Measurements from ENCODE around the gene TBC1D16. TPM values are rescaled to one million over a fixed set of nuclear protein-coding genes. Genes with fewer than 3 reads are reported as not detected.
"Not testable (repeated sequence)": the region's sequence is repeated elsewhere in the genome, so short reads cannot be mapped to it uniquely, and the experiment has no call there.

TBC1D16 gene
- total RNA-seq, 1 experiment from 2014 or later: 85.8 TPM

DNA sequence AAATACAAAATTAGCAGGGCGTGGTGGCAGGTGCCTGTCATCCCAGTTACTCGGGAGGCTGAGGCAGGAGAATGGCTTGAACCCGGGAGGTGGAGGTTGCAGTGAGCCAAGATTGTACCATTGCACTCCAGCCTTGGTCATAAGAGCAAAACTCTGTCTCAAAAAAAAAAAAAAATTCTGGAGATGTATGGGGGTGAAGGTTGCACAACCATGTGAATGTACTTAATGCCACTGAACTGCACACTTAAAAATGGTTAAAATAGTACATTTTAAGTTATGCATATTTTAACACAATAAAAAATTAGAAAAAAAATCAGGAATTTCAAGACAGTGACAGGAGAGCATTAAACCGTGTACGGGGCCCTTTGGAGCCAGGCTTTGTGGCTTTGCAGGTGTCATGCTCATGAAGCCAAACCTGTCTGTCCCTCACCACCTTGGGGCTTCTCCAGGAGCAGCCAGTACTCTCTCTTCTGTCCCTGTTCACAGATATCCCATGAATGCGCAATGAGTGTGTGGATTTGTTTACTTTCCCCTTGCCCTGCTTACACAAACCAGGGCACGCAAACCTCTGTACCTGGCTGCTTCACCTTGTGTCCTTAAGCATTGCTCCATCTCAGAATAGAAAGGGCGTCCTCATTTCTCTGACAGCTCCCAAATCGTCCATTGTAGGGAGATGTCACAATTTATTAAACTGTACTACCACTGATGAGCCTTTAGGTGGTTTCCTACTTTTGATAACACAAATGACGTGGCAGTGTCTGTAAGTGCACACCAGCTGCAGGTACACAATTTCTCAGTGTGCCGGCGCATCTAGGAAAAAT lies 138.2 kb downstream of the TBC1D16 start:
- Histone ChIP-seq H4K20me1 (ENCODE audit: control insufficient read depth, insufficient read depth, insufficient read length) (no peaks in the 10 kb centered on the region), H2AFZ (ENCODE audit: low read length) (no peak overlapping the region), H3T11ph (ENCODE audit: low read length) (no peak overlapping the region), H3K23me2 (ENCODE audit: insufficient read length, low read depth, low read length, poor library complexity, severe bottlenecking) (no peaks in the 10 kb centered on the region), H2BK5ac (ENCODE audit: insufficient read length, low read length) (no peak overlapping the region), H3K27ac (ENCODE audit: insufficient read length, low read depth, low read length) (no peak overlapping the region), H3K9me3 (ENCODE audit: control insufficient read depth, low read depth, low read length) (no peaks in the 10 kb centered on the region), H3K18ac (ENCODE audit: insufficient read length, low read depth, low read length) (no peak overlapping the region), H3K23ac (ENCODE audit: insufficient read length, low read depth, low read length) (no peak overlapping the region), H3K27me3 (ENCODE audit: insufficient read depth, low read length) (no peaks in the 10 kb centered on the region; the same call in 1 of the 2 replicates), H4K5ac (ENCODE audit: insufficient read length, low read depth, low read length) (no peak overlapping the region), H2BK120ac (ENCODE audit: low read depth, low read length, poor library complexity, severe bottlenecking) (no peak overlapping the region), H2AK5ac (ENCODE audit: insufficient read length, low read length) (no peak overlapping the region), H2BK12ac (ENCODE audit: insufficient read length, low read depth, low read length) (no peak overlapping the region), H3K4ac (ENCODE audit: low read depth, low read length) (no peak overlapping the region), H2BK15ac (ENCODE audit: low read depth, low read length) (no peak overlapping the region), H3K79me1 (ENCODE audit: insufficient read depth, low read depth, low read length, poor library complexity, severe bottlenecking) (no peaks in the 10 kb centered on the region), H3K4me2 (ENCODE audit: insufficient read depth, insufficient read length, low read length) (no peak overlapping the region), H2BK20ac (ENCODE audit: low read depth, low read length, poor library complexity, severe bottlenecking) (no peak overlapping the region), H3K9ac (ENCODE audit: extremely low read depth, insufficient read length, low read length) (no peak overlapping the region), H4K8ac (replicated peaks; ENCODE audit: insufficient read length, low read depth, low read length) (no peak overlapping the region), H3K79me2 (ENCODE audit: insufficient read depth, low read length) (no peaks in the 10 kb centered on the region), H3K4me1 (ENCODE audit: insufficient read depth, low read length) (no peaks in the 10 kb centered on the region; the same call in 1 of the 2 replicates), H3K56ac (ENCODE audit: insufficient read length, low read depth, low read length) (no peak overlapping the region), H4K91ac (ENCODE audit: insufficient read length, low read depth, low read length) (no peak overlapping the region), H3K14ac (ENCODE audit: insufficient read depth, low read length) (no peak overlapping the region)
- TF ChIP-seq, protein P1, sequence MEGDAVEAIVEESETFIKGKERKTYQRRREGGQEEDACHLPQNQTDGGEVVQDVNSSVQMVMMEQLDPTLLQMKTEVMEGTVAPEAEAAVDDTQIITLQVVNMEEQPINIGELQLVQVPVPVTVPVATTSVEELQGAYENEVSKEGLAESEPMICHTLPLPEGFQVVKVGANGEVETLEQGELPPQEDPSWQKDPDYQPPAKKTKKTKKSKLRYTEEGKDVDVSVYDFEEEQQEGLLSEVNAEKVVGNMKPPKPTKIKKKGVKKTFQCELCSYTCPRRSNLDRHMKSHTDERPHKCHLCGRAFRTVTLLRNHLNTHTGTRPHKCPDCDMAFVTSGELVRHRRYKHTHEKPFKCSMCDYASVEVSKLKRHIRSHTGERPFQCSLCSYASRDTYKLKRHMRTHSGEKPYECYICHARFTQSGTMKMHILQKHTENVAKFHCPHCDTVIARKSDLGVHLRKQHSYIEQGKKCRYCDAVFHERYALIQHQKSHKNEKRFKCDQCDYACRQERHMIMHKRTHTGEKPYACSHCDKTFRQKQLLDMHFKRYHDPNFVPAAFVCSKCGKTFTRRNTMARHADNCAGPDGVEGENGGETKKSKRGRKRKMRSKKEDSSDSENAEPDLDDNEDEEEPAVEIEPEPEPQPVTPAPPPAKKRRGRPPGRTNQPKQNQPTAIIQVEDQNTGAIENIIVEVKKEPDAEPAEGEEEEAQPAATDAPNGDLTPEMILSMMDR (conservative IDR thresholded peaks at IDR 0.05): no peak
- no peak overlapping the region for H3K4me3 Mint-ChIP-seq
- WGBS (ENCODE audit: extremely low coverage, insufficient read length, low lambda C conversion rate): no CpG with 5 or more reads among the region's 12 CpGs
- peaks cover 0 to 5% (median 0%) of the 10 kb centered on the region in 3 experiments; a peak in 3 of 7 replicates for H3K36me3 Mint-ChIP-seq (ENCODE audit: insufficient read depth in 1 of 3, low read depth in 3 of 3)
- DNase-seq: no peak
- H3K9me3 Mint-ChIP-seq: peaks cover 4 to 8% of the 10 kb centered on the region in 2 experiments; a peak in 4 of 5 replicates
- H3K27ac Mint-ChIP-seq: no peak overlapping the region
- peaks cover 5% of the 10 kb centered on the region in 2 experiments; a peak in 2 of 4 replicates for H3K4me1 Mint-ChIP-seq
- H3K27me3 Mint-ChIP-seq (ENCODE audit: low read depth): peaks cover 38% of the 10 kb centered on the region

DNA sequence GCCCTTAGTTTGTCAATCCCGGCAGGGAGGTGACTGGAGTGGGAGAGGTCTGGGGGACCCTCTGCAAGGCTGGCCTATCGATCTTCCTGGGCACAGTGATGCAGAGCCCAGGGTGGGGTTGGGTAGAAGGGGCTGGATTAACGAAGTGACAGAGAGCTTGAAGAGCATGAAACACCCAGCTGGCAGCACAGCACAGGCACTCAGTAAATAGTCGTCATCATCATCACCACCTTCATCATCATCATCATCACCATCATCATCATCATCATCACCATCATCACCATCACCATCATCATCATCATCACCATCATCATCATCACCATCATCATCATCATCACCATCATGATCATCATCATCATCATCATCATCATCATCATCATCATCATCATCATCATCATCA lies 142.2 kb downstream of the TBC1D16 start:
- H4K8ac ChIP-seq (replicated peaks; ENCODE audit: insufficient read length, low read depth, low read length); H3K9me3 Mint-ChIP-seq; H3T11ph ChIP-seq (ENCODE audit: low read length); H3K4me1 ChIP-seq (ENCODE audit: insufficient read depth, low read length); H3K79me2 ChIP-seq (ENCODE audit: insufficient read depth, low read length); H3K4me1 Mint-ChIP-seq; H2BK15ac ChIP-seq (ENCODE audit: low read depth, low read length); H2BK5ac ChIP-seq (ENCODE audit: insufficient read length, low read length); H3K27me3 ChIP-seq (ENCODE audit: insufficient read depth, low read length); H3K56ac ChIP-seq (ENCODE audit: insufficient read length, low read depth, low read length); H3K4me2 ChIP-seq (ENCODE audit: insufficient read depth, insufficient read length, low read length); H3K27ac Mint-ChIP-seq; H2BK120ac ChIP-seq (ENCODE audit: low read depth, low read length, poor library complexity, severe bottlenecking); H3K27ac ChIP-seq (ENCODE audit: insufficient read length, low read depth, low read length); DNase-seq; H4K20me1 ChIP-seq (ENCODE audit: control insufficient read depth, insufficient read depth, insufficient read length); H3K23me2 ChIP-seq (ENCODE audit: insufficient read length, low read depth, low read length, poor library complexity, severe bottlenecking); H2BK12ac ChIP-seq (ENCODE audit: insufficient read length, low read depth, low read length); H3K9ac ChIP-seq (ENCODE audit: extremely low read depth, insufficient read length, low read length); H3K79me1 ChIP-seq (ENCODE audit: insufficient read depth, low read depth, low read length, poor library complexity, severe bottlenecking); H3K9me3 ChIP-seq (ENCODE audit: control insufficient read depth, low read depth, low read length); H3K36me3 Mint-ChIP-seq (ENCODE audit: insufficient read depth in 1 of 3, low read depth in 3 of 3); H2AK5ac ChIP-seq (ENCODE audit: insufficient read length, low read length); H3K23ac ChIP-seq (ENCODE audit: insufficient read length, low read depth, low read length); H3K4me3 Mint-ChIP-seq; H3K4ac ChIP-seq (ENCODE audit: low read depth, low read length); H2AFZ ChIP-seq (ENCODE audit: low read length); H4K5ac ChIP-seq (ENCODE audit: insufficient read length, low read depth, low read length); H4K91ac ChIP-seq (ENCODE audit: insufficient read length, low read depth, low read length); H3K14ac ChIP-seq (ENCODE audit: insufficient read depth, low read length); H3K18ac ChIP-seq (ENCODE audit: insufficient read length, low read depth, low read length); H2BK20ac ChIP-seq (ENCODE audit: low read depth, low read length, poor library complexity, severe bottlenecking): not testable (repeated sequence)
- WGBS (ENCODE audit: extremely low coverage, insufficient read length, low lambda C conversion rate): no CpG with 5 or more reads among the region's 4 CpGs
- H3K27me3 Mint-ChIP-seq (ENCODE audit: low read depth): peaks cover 37% of the 10 kb centered on the region
